HG02852 (cell line): ENCODE measurements around the gene VSTM2L.

ENCODE experiments used
- ATAC-seq: cut with Tn5 transposase; IDR thresholded peaks from one replicate; pipeline ENCODE4 v1.9.1; 2021; ENCODE audit warnings: mild to moderate bottlenecking, moderate library complexity; ENCODE audit not compliant: unreplicated experiment

VSTM2L gene

GRCh38 chr20:37917461-37917860 lies 14.5 kb downstream of the VSTM2L start:
- no peak for ATAC-seq

- no peak for ATAC-seq
Measured at GRCh38 chr20:37918035-37918434, 15.1 kb downstream of the VSTM2L start.

- ATAC-seq: no peak
Measured at GRCh38 chr20:37919389-37920040, 16.6 kb downstream of the VSTM2L start.

GRCh38 chr20:37920270-37920669 lies 17.3 kb downstream of the VSTM2L start:
- ATAC-seq: no peak

GRCh38 chr20:37920679-37921322 lies 17.9 kb downstream of the VSTM2L start:
- ATAC-seq: no peak

- ATAC-seq: peak; percentile 75
Measured at GRCh38 chr20:37921341-37921929, 18.5 kb downstream of the VSTM2L start.

GRCh38 chr20:37922016-37922415 lies 19.1 kb downstream of the VSTM2L start:
- ATAC-seq: peak; percentile 60

- no peak for ATAC-seq
Measured at GRCh38 chr20:37925265-37926165, 22.6 kb downstream of the VSTM2L start.

- no peak for ATAC-seq
Measured at GRCh38 chr20:37926612-37927011, 23.7 kb downstream of the VSTM2L start.

GRCh38 chr20:37927410-37928095 lies 24.6 kb downstream of the VSTM2L start:
- ATAC-seq: no peak

GRCh38 chr20:37928996-37929682 lies 26.2 kb downstream of the VSTM2L start:
- no peak for ATAC-seq

GRCh38 chr20:37929683-37930014 lies 26.7 kb downstream of the VSTM2L start:
- ATAC-seq: no peak

- no peak for ATAC-seq
Measured at GRCh38 chr20:37931153-37931922, 28.4 kb downstream of the VSTM2L start.

- ATAC-seq: no peak
Measured at GRCh38 chr20:37932074-37932473, 29.1 kb downstream of the VSTM2L start.

- no peak for ATAC-seq
Measured at GRCh38 chr20:37932919-37933318, 30.0 kb downstream of the VSTM2L start.

- ATAC-seq: no peak
Measured at GRCh38 chr20:37933786-37934633, 31.1 kb downstream of the VSTM2L start.

- no peak for ATAC-seq
Measured at GRCh38 chr20:37934634-37935375, 31.9 kb downstream of the VSTM2L start.

GRCh38 chr20:37935435-37935834 lies 32.5 kb downstream of the VSTM2L start:
- no peak for ATAC-seq
